GM12878 (cell line): Measurements from ENCODE around the gene PARPBP. TPM values are rescaled to one million over a fixed set of nuclear protein-coding genes. Genes with fewer than 3 reads are reported as not detected.
A peak's percentile ranks its signal among the peaks of the same experiment; 100 is the strongest.

Experiments
- ATAC-seq: fragments of 200-7000 bp; cut with Tn5 transposase; 3 replicates; pipeline ENCODE4 v1.9.1; 2020; ENCODE audit warnings: mild to moderate bottlenecking, moderate library complexity
- Bru-seq: library from RNA; stranded (reverse); fragments of 400-500 nt; gene quantifications from one replicate; lab custom pipeline; 2021; lab: Mats Ljungman, UMichigan
- BruChase-seq, 2 experiments: library from RNA; stranded (reverse); fragments of 400-500 nt; gene quantifications; one replicate each; lab custom pipeline; 2021; lab: Mats Ljungman, UMichigan
- BruUV-seq: library from RNA; stranded (reverse); fragments of 400-500 nt; replicated peaks from 2 replicates; lab custom pipeline; 2021; lab: Mats Ljungman, UMichigan
- CTCF ChIA-PET: fragments of 300-600 bp; sonication (Branson Sonifier 250); formaldehyde crosslinking; extraction: SDS; loops from one replicate; lab custom pipeline; 2021; ENCODE audit warnings: inconsistent platforms; lab: Yijun Ruan, JAX
- POLR2A ChIA-PET: fragments of 350-600 bp; formaldehyde crosslinking; extraction: SDS; loops from one replicate; lab custom pipeline; 2021; ENCODE audit warnings: inconsistent platforms; lab: Charles Lee
- RAD21 ChIA-PET: fragments of 300-600 bp; sonication (Branson Sonifier 250); formaldehyde crosslinking; loops from one replicate; lab custom pipeline; 2023; ENCODE audit warnings: antibody characterized with exemption; ENCODE audit not compliant: unreplicated experiment; lab: Charles Lee
- SMC1A ChIA-PET: fragments of 300-600 bp; sonication (Branson Sonifier 250); formaldehyde crosslinking; loops from one replicate; lab custom pipeline; 2023; ENCODE audit not compliant: unreplicated experiment, uncharacterized antibody; lab: Charles Lee
- DNase-seq: peaks from one replicate; pipeline ENCODE4 v3.0.0-alpha.2; 2011; ENCODE audit warnings: low read depth, low spot score
- FAIRE-seq: peaks from 3 replicates; lab custom pipeline; 2011; peaks lifted over from hg19 to GRCh38; lab: Jason Lieb, UNC
- H2AFZ ChIP-seq: 2 replicates; pipeline ENCODE4 v1.6.0; 2011; ENCODE audit warnings: low read depth, low read length, control low read depth; ENCODE audit not compliant: control insufficient read depth
- H3K27ac ChIP-seq: 2 replicates; pipeline ENCODE4 v1.5.1; 2011; ENCODE audit warnings: control low read depth; ENCODE audit not compliant: control insufficient read depth, insufficient read depth
- H3K27me3 ChIP-seq, 2 experiments: replicated peaks in 1 of 2; 2 replicates each; pipeline versions ENCODE4 v1.6.0 to v1.6.1; 2011; ENCODE audit warnings: low read length in 1 of 2; ENCODE audit not compliant: control insufficient read depth in 2 of 2, insufficient read depth in 2 of 2
- H3K36me3 ChIP-seq, 2 experiments: 2 replicates each; pipeline ENCODE4 v1.5.1; 2011; ENCODE audit warnings: low read length in 1 of 2; ENCODE audit not compliant: control insufficient read depth in 2 of 2, insufficient read depth in 2 of 2
- H3K4me1 ChIP-seq: 2 replicates; pipeline ENCODE4 v1.6.1; 2011; ENCODE audit warnings: mild to moderate bottlenecking, low read length, moderate library complexity, mixed read lengths; ENCODE audit not compliant: control insufficient read depth, insufficient read depth
- H3K4me2 ChIP-seq: 2 replicates; pipeline ENCODE4 v1.6.0; 2011; ENCODE audit warnings: control low read depth; ENCODE audit not compliant: control insufficient read depth, insufficient read depth
- H3K4me3 ChIP-seq: fragments of 200-600 bp; sonication (generic); 2 replicates; pipeline ENCODE4 v1.5.1; 2016
- H3K79me2 ChIP-seq: 2 replicates; pipeline ENCODE4 v1.6.0; 2011; ENCODE audit warnings: low read length; ENCODE audit not compliant: control insufficient read depth, insufficient read depth
- H3K9ac ChIP-seq: 2 replicates; pipeline ENCODE4 v1.8.0; 2011; ENCODE audit warnings: low read length, control low read depth, mixed read lengths; ENCODE audit not compliant: control insufficient read depth, insufficient read depth
- H3K9me3 ChIP-seq: replicated peaks from 3 replicates; pipeline ENCODE4 v1.5.1; 2011; ENCODE audit warnings: mild to moderate bottlenecking, low read length; ENCODE audit not compliant: control insufficient read depth, insufficient read depth
- H4K20me1 ChIP-seq: 2 replicates; pipeline ENCODE4 v1.6.0; 2011; ENCODE audit not compliant: control insufficient read depth, insufficient read depth
- ATF3 ChIP-seq: IDR thresholded peaks from 2 replicates; pipeline ENCODE4 v1.6.1; 2011; ENCODE audit warnings: low read depth, mild to moderate bottlenecking, low read length, moderate library complexity, borderline replicate concordance; ENCODE audit errors: extremely low read depth
- EED ChIP-seq: sonication (generic); IDR thresholded peaks from 2 replicates; pipeline ENCODE4 v1.6.1; 2016; ENCODE audit warnings: antibody characterized with exemption, low read depth
- ETV6 ChIP-seq, 2 experiments: fragments of 450-650 bp in 1 of 2; IDR thresholded peaks in 1 of 2; conservative IDR thresholded peaks in 1 of 2; 2 replicates each; pipeline ENCODE4 v1.6.1; 2014; ENCODE audit warnings: antibody characterized with exemption in 1 of 2, borderline replicate concordance in 1 of 2, low read depth in 1 of 2, mild to moderate bottlenecking in 1 of 2, moderate library complexity in 1 of 2
- MLLT1 ChIP-seq: fragments of 450-650 bp; IDR thresholded peaks from 2 replicates; pipeline ENCODE4 v1.6.1; 2016; ENCODE audit warnings: mild to moderate bottlenecking
- NR2C1 ChIP-seq: fragments of 450-650 bp; IDR thresholded peaks from 2 replicates; pipeline ENCODE4 v1.6.1; 2017; ENCODE audit warnings: antibody characterized with exemption, mild to moderate bottlenecking, moderate library complexity
- POLR2AphosphoS5 ChIP-seq: IDR thresholded peaks from 2 replicates; pipeline ENCODE4 v1.6.1; 2011; ENCODE audit warnings: mild to moderate bottlenecking, low read length, inconsistent platforms
- RAD21 ChIP-seq: IDR thresholded peaks from 2 replicates; pipeline ENCODE4 v1.6.1; 2011; ENCODE audit warnings: mild to moderate bottlenecking, low read depth, low read length, moderate library complexity; ENCODE audit not compliant: insufficient read depth
- RELA ChIP-seq: fragments of 450-650 bp; IDR thresholded peaks from 2 replicates; pipeline ENCODE4 v1.8.0; 2014; ENCODE audit warnings: borderline replicate concordance; ENCODE audit not compliant: partially characterized antibody
- TBL1XR1 ChIP-seq: IDR thresholded peaks from 2 replicates; pipeline ENCODE4 v1.6.1; 2012; ENCODE audit warnings: low read depth, low read length, improper control_type of control experiment
- YY1 ChIP-seq: IDR thresholded peaks from 2 replicates; pipeline ENCODE4 v1.6.1; 2011; ENCODE audit warnings: low read depth, mild to moderate bottlenecking, low read length
- WGBS: methylation state at CpG from one replicate; pipeline ENCODE4 v1.1.6; 2016; ENCODE audit warnings: low lambda C conversion rate; ENCODE audit not compliant: insufficient replicate concordance, insufficient coverage; ENCODE audit errors: missing lambda C conversion rate; 5-methylcytosine and 5-hydroxymethylcytosine counted together
- in situ Hi-C: fragments of 300-500 bp; cut with MboI; formaldehyde crosslinking; loops from 9 replicates; pipeline ENCODE4 v1.14.3; 2018; ENCODE audit warnings: mixed read lengths
- intact Hi-C: fragments of 100-400 bp; cut with micrococcal nuclease; formaldehyde crosslinking; loops from one replicate; pipeline ENCODE4 v1.14.2; 2022; ENCODE audit not compliant: unreplicated experiment
- long read RNA-seq, 2 experiments: library from polyadenylated mRNA; unstranded; transcript quantifications; one replicate each; pipeline ENCODE4 v2.0.0, GENCODE V29; 2019 to 2020
- polyA minus RNA-seq, 3 experiments: library from RNA; depleted of rRNA, polyadenylated mRNA; stranded (reverse); fragments of >200 nt; gene quantifications; 2 replicates each; pipeline ENCODE4 v1.2.3, GENCODE V29; 2011
- polyA plus RNA-seq, 11 experiments: library from polyadenylated mRNA; depleted of rRNA in 4 of 11; unstranded in 6 of 11; stranded (reverse) in 5 of 11; fragments of >200 nt; fragmentation: Nextera tagmentation in 4 of 11; fragmentation: Illumina TruSeq in 1 of 11; extraction: Ambion mirVana in 4 of 11; extraction: Trizol in 1 of 11; gene quantifications; 1 replicate in 1 of 11; 2 replicates in 10 of 11; pipeline versions ENCODE4 v1.2.1 to v1.2.3, GENCODE V29; 2011 to 2016; ENCODE audit warnings: inconsistent platforms in 2 of 11, missing spikeins in 2 of 11, low read depth in 1 of 11
- total RNA-seq, 4 experiments: library from RNA; depleted of rRNA in 3 of 4; stranded (reverse); fragments of >200 nt in 3 of 4; fragmentation: Illumina TruSeq in 1 of 4; extraction: Trizol in 1 of 4; gene quantifications; 2 replicates each; pipeline versions ENCODE4 v1.2.1 to v1.2.3, GENCODE V29; 2013 to 2021

PARPBP gene
- total RNA-seq (2013; cell fraction: nucleolus; rRNA removed): 93.5 and 99.9 TPM in 2 replicates
- total RNA-seq (2014; rRNA removed) (24.9 and 28.2 TPM in 2 replicates), total RNA-seq (2014; rRNA removed; fragmentation: Illumina TruSeq; extraction: Trizol) (33.8 and 36.9 TPM in 2 replicates), total RNA-seq (2021) (21.2 TPM in 2 replicates), polyA plus RNA-seq (2011; rRNA removed) (33.7 and 51.4 TPM in 2 replicates), polyA plus RNA-seq (2014; fragmentation: Illumina TruSeq; extraction: Trizol) (31.2 and 39.3 TPM in 2 replicates), polyA plus RNA-seq (2014; fragmentation: Nextera tagmentation; extraction: Ambion mirVana) (10 to 100 TPM; 29.2 to 40.3 TPM), polyA plus RNA-seq (2014; rRNA removed) (14.6 and 20.3 TPM in 2 replicates), polyA plus RNA-seq (2016; fragmentation: Nextera tagmentation; extraction: Ambion mirVana) (10 to 100 TPM; 55.6 to 57.7 TPM), polyA minus RNA-seq (2011; rRNA and poly(A)+ RNA removed) (26.6 and 28.7 TPM in 2 replicates), Bru-seq, nascent RNA (percentile 76 among the genes with signal in this experiment), BruChase-seq, experiment 1, labeled RNA remaining after a 6-hour chase (percentile 73 among the genes with signal in this experiment), BruChase-seq, experiment 2, labeled RNA remaining after a 2-hour chase (percentile 83 among the genes with signal in this experiment)
- polyA plus RNA-seq (2011; ENCODE audit: low read depth): 5.5 TPM
- 7.4 and 7.6 TPM in 2 replicates for polyA plus RNA-seq (2011; cell fraction: cytosol; rRNA removed)
- 27.5 and 28.4 TPM in 2 replicates for polyA plus RNA-seq (2011; cell fraction: nucleus; rRNA removed)
- polyA plus RNA-seq (2012): 9.5 and 14.3 TPM in 2 replicates
- polyA minus RNA-seq (2011; cell fraction: cytosol; rRNA and poly(A)+ RNA removed): 4.8 and 7.1 TPM in 2 replicates
- 50.7 and 77.7 TPM in 2 replicates for polyA minus RNA-seq (2011; cell fraction: nucleus; rRNA and poly(A)+ RNA removed)
- long read RNA-seq, experiment 1, transcript PARPBP-201 (11 exons, 3,014 nt): major isoform, 11 of 35 reads
- long read RNA-seq, experiment 1, partial matches to known transcripts: 4 of 35 reads
- long read RNA-seq, experiment 1, other reads (novel, unspliced or antisense): 19 of 35 reads
- long read RNA-seq, experiment 2, transcript PARPBP-201 (11 exons, 3,014 nt): major isoform, 13 of 201 reads
- long read RNA-seq, experiment 2, transcript PARPBP-209 (3 exons, 976 nt): minor isoform, 6 of 201 reads
- long read RNA-seq, experiment 2, partial matches to known transcripts: 32 of 201 reads
- long read RNA-seq, experiment 2, other reads (novel, unspliced or antisense): 145 of 201 reads

- FAIRE-seq: peak; percentile 7
- H3K79me2 ChIP-seq: peaks cover 53% of the 10 kb centered on the region
- ChIA-PET SMC1A (interaction anchor here (0.6 to 2.4 kb wide), 7 partner anchors 20 to 364 kb away, joined by 3 to 8 read pairs (median 4); partner anchors contain the start of gene WASHC3), CTCF (interaction anchor here (1.1 to 2.0 kb wide), 3 partner anchors 15 to 50 kb away, joined by 3 to 5 read pairs (median 3); no protein-coding TSS in a partner anchor), POLR2A (interaction anchor here (1.2 to 1.4 kb wide), 2 partner anchors 23 to 58 kb away, joined by 3 to 5 read pairs; partner anchors contain the start of gene WASHC3), RAD21 (interaction anchor here (1.1 to 1.5 kb wide), 4 partner anchors 19 to 180 kb away, joined by 3 to 4 read pairs (median 4); no protein-coding TSS in a partner anchor)
- peak within 1 kb of the TSS; percentile 88 for H3K4me3 ChIP-seq
- peak within 1 kb of the TSS; percentile 86 for H3K27ac ChIP-seq
- peak within 1 kb of the TSS; percentile 75 for H3K9ac ChIP-seq
- BruUV-seq: TSS peak; percentile 69
- no peaks in the 10 kb centered on the region for H3K36me3 ChIP-seq
- peak within 1 kb of the TSS; percentile 68 for H3K4me2 ChIP-seq
- H3K9me3 ChIP-seq: no peaks in the 10 kb centered on the region
- WGBS: 1% methylated on average over 62 of the region's 62 CpGs
- H3K27me3 ChIP-seq: no peaks in the 10 kb centered on the region
- in situ Hi-C loops: no loop called here
- ATAC-seq: peak; percentile 95
- intact Hi-C loops: loop anchor here (5.0 kb wide), 3 partner anchors 58 to 362 kb away; partner anchors contain the start of genes IGF1 and WASHC3
- H4K20me1 ChIP-seq: no peaks in the 10 kb centered on the region
- peak within 1 kb of the TSS; percentile 95 for H2AFZ ChIP-seq
- no peaks in the 10 kb centered on the region for H3K4me1 ChIP-seq
- DNase-seq: peak; percentile 68
- TF ChIP-seq YY1 (peak; percentile 69; the same call in 1 of the 2 replicates), ETV6 (conservative IDR thresholded peaks at IDR 0.05 in 1 of 2, IDR thresholded peaks at IDR 0.05 in 1 of 2; ENCODE audit: borderline replicate concordance in 1 of 2, low read depth in 1 of 2) (no peak), RELA (peak; percentile 76), EED (peak; percentile 72; the same call in 1 of the 2 replicates), POLR2AphosphoS5 (peak; percentile 92), RAD21 (no peak), MLLT1 (no peak), ATF3 (no peak), NR2C1 (peak; percentile 99), TBL1XR1 (peak; percentile 62; the same call in 1 of the 2 replicates)
Measured at GRCh38 chr12:102119674-102120563, at the start of gene PARPBP, which contains the start of gene NUP37. TSS of gene PARPBP (plus strand) at chr12:102120183. CDS start at chr12:102123889, 3,706 bp downstream. TSS of gene NUP37 (minus strand) at chr12:102120114. CDS start at chr12:102118518, 1,596 bp downstream.
